Activated naive CD8-positive, alpha-beta T cell treated with anti-CD3 and anti-CD28 coated beads, Interleukin-2, amount 10 ng/mL, durations not matched to agents 7 days and 5 days (primary cell): ENCODE data around the gene RCN1. TPM values are rescaled to one million over a fixed set of nuclear protein-coding genes. Genes with fewer than 3 reads are reported as not detected.
"Not testable (repeated sequence)": the region's sequence is repeated elsewhere in the genome, so short reads cannot be mapped to it uniquely, and the experiment has no call there.

Source experiments
- ATAC-seq: fragments of 150-1000 bp; cut with Tn5 transposase; one replicate; pipeline ENCODE4 v1.10.0; 2021; ENCODE audit warnings: low read depth, moderate library complexity
- POLR2A ChIA-PET: fragments of 350-600 bp; sonication (Branson Sonifier 250); formaldehyde crosslinking; loops from one replicate; lab custom pipeline; 2021; ENCODE audit warnings: antibody characterized with exemption; lab: Charles Lee
- DNase-seq: peaks from one replicate; pipeline ENCODE4 v3.0.0; 2021
- H3K27ac Mint-ChIP-seq: one replicate; pipeline ENCODE4 v1.8.0; 2022; ENCODE audit warnings: mild to moderate bottlenecking, mixed read lengths
- H3K27me3 Mint-ChIP-seq: one replicate; pipeline ENCODE4 v1.8.0; 2022; ENCODE audit warnings: mild to moderate bottlenecking, moderate library complexity, mixed read lengths
- H3K36me3 Mint-ChIP-seq: one replicate; pipeline ENCODE4 v1.8.0; 2021; ENCODE audit warnings: mild to moderate bottlenecking, mixed read lengths
- H3K4me1 Mint-ChIP-seq: one replicate; pipeline ENCODE4 v1.8.0; 2021; ENCODE audit warnings: mixed read lengths
- H3K4me3 Mint-ChIP-seq: one replicate; pipeline ENCODE4 v1.8.0; 2022; ENCODE audit warnings: mild to moderate bottlenecking, moderate library complexity, mixed read lengths
- H3K9me3 Mint-ChIP-seq: one replicate; pipeline ENCODE4 v1.8.0; 2021; ENCODE audit warnings: mixed read lengths
- total RNA-seq, 2 experiments: library from RNA; stranded (reverse); gene quantifications; one replicate each; pipeline ENCODE4 v1.2.3, GENCODE V29; 2021

Gene RCN1
- 10 to 100 TPM; 10.2 to 15.5 TPM for total RNA-seq

DNA sequence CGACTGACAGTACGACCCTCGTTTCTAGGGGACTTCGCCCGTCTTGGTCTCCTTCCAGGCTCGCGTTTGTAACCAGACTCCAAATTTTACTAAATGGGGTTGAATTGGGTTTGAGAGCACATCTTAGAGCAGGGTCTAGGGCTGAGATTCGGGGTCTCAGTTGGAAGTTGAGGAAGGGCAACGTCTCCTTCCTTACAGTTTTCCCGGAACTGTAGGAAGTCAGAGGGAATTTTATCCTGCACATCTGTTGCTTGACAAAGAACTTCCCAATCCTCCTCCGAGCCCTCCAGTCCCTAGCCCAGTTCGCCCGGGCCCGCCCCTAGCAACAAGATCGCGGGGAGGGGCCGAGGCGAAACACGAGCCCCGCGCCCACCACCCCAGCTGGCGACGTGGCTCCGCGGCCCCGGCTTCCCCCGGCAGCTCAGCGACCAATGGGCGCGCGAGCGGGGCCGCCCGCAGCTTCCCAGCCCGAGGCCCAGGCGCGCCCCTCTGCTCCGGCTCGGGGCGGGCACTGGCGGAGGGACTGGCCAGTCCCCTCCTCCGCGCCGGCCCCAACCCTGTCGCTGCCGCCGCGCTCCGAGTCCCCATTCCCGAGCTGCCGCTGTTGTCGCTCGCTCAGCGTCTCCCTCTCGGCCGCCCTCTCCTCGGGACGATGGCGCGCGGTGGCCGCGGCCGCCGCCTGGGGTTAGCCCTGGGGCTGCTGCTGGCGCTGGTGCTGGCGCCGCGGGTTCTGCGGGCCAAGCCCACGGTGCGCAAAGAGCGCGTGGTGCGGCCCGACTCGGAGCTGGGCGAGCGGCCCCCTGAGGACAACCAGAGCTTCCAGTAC, at the start of gene RCN1:
Gene RCN1, plus strand, starts transcription at position 530 of the 826 bp plus-strand sequence. Its CDS starts 123 bp downstream, at position 653.
- Mint-ChIP-seq H3K27me3 (peaks cover 16% of the 10 kb centered on the region), H3K4me1 (peaks cover 15% of the 10 kb centered on the region), H3K9me3 (no peaks in the 10 kb centered on the region), H3K36me3 (peaks cover 6% of the 10 kb centered on the region), H3K4me3 (peak within 1 kb of the TSS; percentile 87), H3K27ac (peak within 1 kb of the TSS; percentile 90)
- ATAC-seq (peak; percentile 64), DNase-seq (peak; percentile 75)
- POLR2A ChIA-PET = interaction anchor here (0.7 kb wide), 1 partner anchor 85 kb away, joined by 3 read pairs; no protein-coding TSS in a partner anchor

DNA sequence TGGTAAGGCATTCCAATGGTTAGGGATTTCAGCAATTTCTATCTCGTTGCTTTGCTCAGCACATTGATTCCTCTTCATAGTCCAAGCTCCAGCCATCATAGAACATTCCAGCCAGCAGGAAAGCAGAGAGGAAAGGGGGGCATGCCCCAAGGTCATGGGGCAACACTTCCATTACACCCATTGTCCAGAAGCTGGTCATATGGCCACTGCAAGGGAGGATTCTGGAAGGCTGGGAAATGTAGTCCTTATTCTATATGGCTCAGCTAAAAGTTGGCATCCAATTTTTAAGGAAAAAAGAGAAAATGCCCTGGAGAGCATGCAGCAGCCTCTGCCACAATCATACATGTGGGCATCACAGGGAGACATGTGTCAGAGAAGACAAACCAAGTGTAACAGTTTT, 47.1 kb upstream of the RCN1 start:
- H3K36me3 Mint-ChIP-seq = no peaks in the 10 kb centered on the region
- POLR2A ChIA-PET = no interaction called here
- no peaks in the 10 kb centered on the region for H3K4me1 Mint-ChIP-seq
- peaks cover 2% of the 10 kb centered on the region for H3K27me3 Mint-ChIP-seq
- H3K9me3 Mint-ChIP-seq = no peaks in the 10 kb centered on the region
- ATAC-seq = no peak
- no peak overlapping the region for H3K4me3 Mint-ChIP-seq
- no peak overlapping the region for H3K27ac Mint-ChIP-seq
- no peak for DNase-seq

DNA sequence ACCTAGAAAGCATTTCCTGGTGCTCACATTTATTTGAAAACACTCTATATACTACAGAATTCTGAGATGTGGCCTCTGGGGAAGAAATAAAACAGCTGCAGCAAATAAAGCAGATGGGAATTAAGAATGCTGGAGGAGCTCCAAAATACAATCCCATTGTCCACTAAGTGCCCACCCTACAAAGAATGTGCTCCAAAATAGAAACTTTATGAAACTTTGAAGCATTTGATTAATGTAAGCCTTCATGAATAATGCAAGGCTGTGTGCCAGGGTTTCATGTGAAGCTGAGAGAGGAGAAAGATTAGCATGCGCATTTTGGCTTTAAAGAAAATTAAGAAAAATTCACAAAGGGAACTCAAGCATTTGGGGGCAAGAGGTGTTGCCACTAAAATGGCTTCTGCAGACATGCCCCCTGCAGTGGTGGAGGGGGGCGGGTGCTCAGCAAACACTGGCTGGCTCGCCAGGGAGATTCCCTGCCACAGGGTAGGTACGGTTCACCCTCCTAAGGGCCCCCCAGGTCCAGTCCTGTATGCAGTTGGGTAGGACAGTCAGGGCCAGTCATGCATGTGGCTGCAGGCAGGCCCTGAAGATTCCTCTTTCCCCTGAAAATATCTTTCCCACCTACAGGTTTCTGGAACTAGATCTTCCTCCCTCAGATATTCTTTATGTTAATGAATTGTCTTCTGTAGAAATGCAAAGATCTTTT, 46.6 kb upstream of the RCN1 start:
- no peaks in the 10 kb centered on the region for H3K4me1 Mint-ChIP-seq
- ATAC-seq (no peak), DNase-seq (no peak)
- H3K4me3 Mint-ChIP-seq = no peak overlapping the region
- H3K9me3 Mint-ChIP-seq = no peaks in the 10 kb centered on the region
- POLR2A ChIA-PET = no interaction called here
- no peaks in the 10 kb centered on the region for H3K36me3 Mint-ChIP-seq
- no peak overlapping the region for H3K27ac Mint-ChIP-seq
- peaks cover 2% of the 10 kb centered on the region for H3K27me3 Mint-ChIP-seq

DNA sequence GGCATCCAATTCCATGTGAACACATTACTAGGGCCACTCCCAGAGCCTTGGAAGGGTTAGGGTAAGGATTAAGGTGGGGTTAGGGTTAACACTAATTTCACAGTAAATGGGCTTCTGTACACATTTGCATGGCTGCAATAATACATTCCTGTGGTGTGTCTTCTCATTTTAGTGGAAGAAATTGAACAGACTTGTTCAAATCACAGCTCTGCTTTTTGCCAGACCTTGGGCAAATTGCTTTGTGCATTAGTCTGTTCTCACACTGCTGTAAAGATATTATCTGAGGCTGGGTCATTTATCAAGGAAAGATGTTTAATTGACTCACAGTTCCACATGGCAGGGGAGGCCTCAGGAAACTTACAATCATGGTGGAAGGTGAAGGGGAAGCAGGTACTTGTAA, 45.4 kb upstream of the RCN1 start:
- ATAC-seq (no peak), DNase-seq (no peak)
- H3K4me3 Mint-ChIP-seq = no peak overlapping the region
- H3K36me3 Mint-ChIP-seq = no peaks in the 10 kb centered on the region
- POLR2A ChIA-PET = no interaction called here
- H3K4me1 Mint-ChIP-seq = no peaks in the 10 kb centered on the region
- H3K9me3 Mint-ChIP-seq = no peaks in the 10 kb centered on the region
- H3K27ac Mint-ChIP-seq = no peak overlapping the region
- H3K27me3 Mint-ChIP-seq = peaks cover 2% of the 10 kb centered on the region

DNA sequence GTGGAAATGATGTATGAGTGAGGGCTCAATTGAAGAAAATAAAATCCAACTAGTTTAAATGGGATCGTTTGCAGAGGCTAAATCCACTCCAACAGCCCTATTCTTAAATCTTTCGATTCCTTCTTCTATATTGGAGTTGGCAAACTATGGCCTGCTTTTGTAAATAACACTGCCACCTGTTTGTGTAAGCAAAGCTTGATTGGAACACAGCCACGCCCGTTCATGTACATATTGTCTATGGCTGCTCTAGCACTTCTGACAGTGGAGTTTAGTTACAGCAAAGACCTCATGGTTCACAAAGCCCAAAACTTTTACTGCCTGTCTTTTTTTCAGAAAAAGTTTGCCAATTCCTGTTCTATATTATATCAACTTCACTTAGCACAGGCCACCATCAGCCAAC, 40.6 kb upstream of the RCN1 start:
- Mint-ChIP-seq H3K9me3 (no peaks in the 10 kb centered on the region), H3K27ac (no peak overlapping the region), H3K4me1 (no peaks in the 10 kb centered on the region), H3K36me3 (no peaks in the 10 kb centered on the region), H3K4me3 (no peak overlapping the region), H3K27me3 (peaks cover 2% of the 10 kb centered on the region)
- POLR2A ChIA-PET = no interaction called here
- DNase-seq = no peak
- no peak for ATAC-seq

DNA sequence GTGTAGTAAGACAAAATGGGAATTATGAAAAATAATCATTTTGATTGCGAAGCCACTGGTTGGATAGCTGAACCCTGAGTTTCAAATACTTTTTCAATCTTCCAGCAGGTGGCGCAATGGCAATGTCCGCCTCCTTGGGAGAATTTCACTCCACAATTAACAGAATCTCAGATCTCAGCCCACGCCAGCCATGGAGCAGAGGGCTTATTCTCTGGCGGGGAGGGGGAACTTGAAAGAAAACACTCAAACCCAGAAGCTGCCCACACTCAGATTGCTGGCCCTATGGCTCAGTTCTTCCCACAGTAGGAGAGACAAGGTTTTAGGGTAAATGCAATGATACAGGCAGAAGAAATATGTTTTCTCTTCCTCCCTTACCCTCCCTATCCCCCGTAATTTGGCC, 38.7 kb upstream of the RCN1 start:
- ATAC-seq = no peak
- POLR2A ChIA-PET = no interaction called here
- Mint-ChIP-seq H3K36me3 (no peaks in the 10 kb centered on the region), H3K27ac (no peak overlapping the region), H3K27me3 (peaks cover 13% of the 10 kb centered on the region), H3K4me1 (no peaks in the 10 kb centered on the region), H3K9me3 (no peaks in the 10 kb centered on the region), H3K4me3 (no peak overlapping the region)
- peak; percentile 41 for DNase-seq

DNA sequence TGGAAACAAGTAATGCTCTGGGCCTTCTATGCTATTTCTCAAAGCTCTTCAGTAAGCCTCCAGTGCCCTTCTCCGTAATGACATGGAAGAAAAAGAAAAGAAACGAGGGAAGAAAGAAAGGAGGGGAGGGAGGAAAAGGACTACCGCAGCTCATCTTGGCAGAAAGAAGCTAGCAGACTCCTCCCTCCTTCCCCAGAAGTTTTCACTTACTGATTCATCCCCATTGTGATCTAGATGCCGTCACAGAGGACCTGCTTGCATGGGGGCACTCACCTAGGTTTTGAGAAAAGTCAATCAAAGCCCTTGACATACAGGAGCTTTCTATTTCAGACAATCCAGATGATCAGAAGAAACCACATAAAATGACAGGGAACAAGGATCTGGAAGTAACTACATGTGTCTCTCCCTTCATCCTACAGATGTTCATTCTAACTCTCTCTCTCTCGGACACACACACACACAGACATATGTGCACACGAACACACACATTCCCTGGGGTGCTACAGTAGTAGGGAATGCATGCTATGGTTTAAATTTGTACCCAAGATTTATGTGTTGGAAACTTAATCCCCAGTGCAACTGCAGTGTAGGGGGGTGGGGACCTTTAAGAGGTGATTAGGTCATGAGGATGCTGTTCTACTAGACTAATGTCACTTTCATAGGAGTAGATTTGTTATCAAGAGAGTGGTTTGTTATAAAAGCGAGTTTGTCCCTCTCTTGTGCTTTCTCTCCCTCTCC, 37.6 kb upstream of the RCN1 start:
- Mint-ChIP-seq H3K36me3 (no peaks in the 10 kb centered on the region), H3K27ac (no peak overlapping the region), H3K4me3 (no peak overlapping the region), H3K9me3 (no peaks in the 10 kb centered on the region), H3K4me1 (no peaks in the 10 kb centered on the region), H3K27me3 (peaks cover 18% of the 10 kb centered on the region)
- DNase-seq (no peak), ATAC-seq (no peak)
- POLR2A ChIA-PET = no interaction called here

DNA sequence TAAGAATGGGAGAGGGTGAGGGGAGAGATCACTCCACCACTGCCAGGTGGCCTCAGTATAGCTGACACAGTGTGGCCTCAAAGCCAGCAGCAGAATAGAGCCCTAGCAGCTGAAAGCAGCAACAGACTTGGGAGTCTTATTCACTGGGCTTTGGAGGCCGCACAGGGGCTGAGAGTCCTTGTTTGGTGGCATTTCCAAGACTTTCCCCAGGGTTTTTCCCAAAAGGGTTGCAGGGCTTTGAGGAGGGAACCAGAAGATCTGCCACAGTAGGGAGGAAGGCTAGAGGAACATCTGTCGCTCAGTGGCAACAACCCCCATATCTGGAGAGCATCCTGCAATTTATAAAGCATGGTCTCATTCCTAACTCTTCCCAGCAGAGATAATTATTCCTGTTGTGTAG, 35.0 kb upstream of the RCN1 start:
- POLR2A ChIA-PET = no interaction called here
- H3K36me3 Mint-ChIP-seq = no peaks in the 10 kb centered on the region
- no peak for ATAC-seq
- no peak for DNase-seq
- H3K27me3 Mint-ChIP-seq = peaks cover 22% of the 10 kb centered on the region
- no peak overlapping the region for H3K27ac Mint-ChIP-seq
- H3K9me3 Mint-ChIP-seq = no peaks in the 10 kb centered on the region
- H3K4me1 Mint-ChIP-seq = no peaks in the 10 kb centered on the region
- no peak overlapping the region for H3K4me3 Mint-ChIP-seq

DNA sequence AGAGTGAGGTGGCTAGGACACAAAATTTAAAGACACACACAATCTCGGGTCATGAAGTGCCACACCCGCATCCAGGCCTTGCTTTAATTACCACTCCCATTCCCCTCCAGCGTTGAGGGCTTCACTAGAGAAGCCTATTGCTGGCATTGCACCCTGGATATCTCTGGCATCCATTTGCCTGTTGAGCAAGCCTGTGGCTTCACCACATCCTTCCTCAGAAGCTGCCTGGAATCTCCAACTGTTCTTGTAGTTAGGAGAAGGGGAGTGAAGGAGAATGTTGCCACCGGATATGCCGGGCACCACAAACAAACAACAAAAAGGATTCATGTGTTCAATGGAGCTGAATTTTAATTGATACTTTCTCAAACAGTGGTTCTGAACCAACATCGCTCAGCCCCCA, 34.4 kb upstream of the RCN1 start:
- DNase-seq (no peak), ATAC-seq (no peak)
- Mint-ChIP-seq H3K4me3 (no peak overlapping the region), H3K4me1 (no peaks in the 10 kb centered on the region), H3K36me3 (no peaks in the 10 kb centered on the region), H3K27ac (no peak overlapping the region), H3K9me3 (no peaks in the 10 kb centered on the region), H3K27me3 (peaks cover 19% of the 10 kb centered on the region)
- POLR2A ChIA-PET = no interaction called here

DNA sequence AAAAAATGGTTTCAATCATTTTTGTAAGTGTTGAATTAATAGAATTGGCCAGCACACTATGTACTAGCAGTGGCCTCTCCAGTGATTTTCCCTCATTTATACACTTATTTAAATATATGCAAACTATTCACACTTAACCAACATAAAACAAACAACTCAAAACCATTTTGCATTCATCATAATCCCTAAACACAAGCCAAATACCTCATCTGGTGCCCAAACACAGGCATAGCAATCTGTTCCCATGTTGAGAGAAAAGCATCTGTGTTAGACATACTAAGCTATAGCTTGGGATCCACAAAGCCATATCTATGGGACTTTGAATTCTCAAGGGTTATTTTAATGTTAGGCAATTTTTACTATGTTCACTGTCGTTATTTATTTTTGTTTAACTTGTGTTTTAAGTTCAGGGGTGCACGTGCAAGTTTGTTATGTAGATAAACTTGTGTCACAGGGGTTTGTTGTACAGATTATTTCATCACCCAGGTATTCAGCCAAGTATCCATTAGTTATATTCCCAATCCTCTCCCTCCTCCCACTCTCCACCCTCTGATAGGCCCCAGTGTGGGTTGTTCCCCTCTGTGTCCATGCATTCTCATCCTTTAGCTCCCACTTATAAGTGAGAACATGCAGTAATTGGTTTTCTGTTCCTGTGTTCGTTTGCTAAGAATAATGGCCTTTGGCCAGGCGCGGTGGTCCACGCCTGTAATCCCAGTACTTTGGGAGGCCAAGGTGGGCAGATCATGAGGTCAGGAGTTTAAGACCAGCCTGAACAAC, 31.0 kb upstream of the RCN1 start:
- Mint-ChIP-seq H3K9me3 (no peaks in the 10 kb centered on the region), H3K36me3 (no peaks in the 10 kb centered on the region), H3K4me1 (no peaks in the 10 kb centered on the region), H3K27ac (no peak overlapping the region), H3K4me3 (no peak overlapping the region), H3K27me3 (peaks cover 27% of the 10 kb centered on the region)
- POLR2A ChIA-PET = no interaction called here
- DNase-seq (no peak), ATAC-seq (no peak)

DNA sequence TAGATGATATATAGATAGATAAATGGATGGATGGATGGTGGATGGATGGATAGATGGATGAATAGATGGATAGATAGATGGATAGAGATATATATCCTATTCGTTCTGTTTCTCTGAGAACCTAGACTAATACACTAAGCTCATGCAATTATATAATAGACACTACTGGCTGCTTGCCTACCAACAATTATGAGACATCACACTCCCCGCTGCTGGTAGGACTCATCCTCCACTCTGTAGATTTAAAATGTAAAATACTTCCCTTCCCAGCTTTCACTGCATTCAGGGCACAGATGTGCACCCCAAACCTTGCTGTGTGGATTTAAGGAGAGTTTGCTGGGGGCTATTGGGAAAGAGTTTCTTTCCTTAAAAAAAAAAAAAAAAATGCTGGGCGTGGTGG, 28.3 kb upstream of the RCN1 start:
- Mint-ChIP-seq H3K27ac (no peak overlapping the region), H3K36me3 (no peaks in the 10 kb centered on the region), H3K4me3 (no peak overlapping the region), H3K9me3 (no peaks in the 10 kb centered on the region), H3K4me1 (no peaks in the 10 kb centered on the region), H3K27me3 (peaks cover 18% of the 10 kb centered on the region)
- POLR2A ChIA-PET = no interaction called here
- no peak for DNase-seq
- ATAC-seq = no peak

DNA sequence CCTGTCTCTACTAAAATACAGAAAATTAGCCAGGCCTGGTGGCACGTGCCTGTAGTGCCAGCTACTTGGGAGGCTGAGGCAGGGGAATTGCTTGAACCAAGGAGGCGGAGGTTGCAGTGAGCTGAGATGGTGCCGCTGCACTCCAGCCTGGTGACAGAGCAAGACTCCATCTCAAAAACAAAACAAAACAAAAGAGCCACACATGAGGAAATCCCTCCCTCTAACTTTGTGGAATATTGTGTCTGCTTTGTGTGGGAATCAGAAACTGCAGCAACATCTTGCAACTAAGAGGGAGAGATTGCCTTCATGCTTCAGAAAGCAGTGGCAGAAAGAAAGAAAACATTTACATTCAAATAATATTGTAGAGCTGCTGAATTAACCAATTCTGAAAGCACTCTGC, 27.8 kb upstream of the RCN1 start:
- H3K9me3 Mint-ChIP-seq, ATAC-seq, H3K27ac Mint-ChIP-seq, DNase-seq, H3K4me3 Mint-ChIP-seq, POLR2A ChIA-PET, H3K4me1 Mint-ChIP-seq, H3K36me3 Mint-ChIP-seq: not testable (repeated sequence)
- peaks cover 16% of the 10 kb centered on the region for H3K27me3 Mint-ChIP-seq
